AG09319 (cell line): ENCODE measurements around the gene XYLT1.

Source experiments
- DNase-seq: peaks from one replicate; pipeline ENCODE4 v3.0.0-alpha.2; 2010; ENCODE audit warnings: low read depth; ENCODE audit errors: extremely low read depth
- CTCF ChIP-seq: IDR thresholded peaks from 2 replicates; pipeline ENCODE4 v1.5.1; 2011; ENCODE audit warnings: low read depth, mild to moderate bottlenecking, inconsistent platforms, low read length, moderate library complexity

Gene XYLT1

GRCh38 chr16:17204644-17205043, 266.1 kb downstream of the XYLT1 start:
- no peak for TF ChIP-seq CTCF
- DNase-seq = no peak

GRCh38 chr16:17204206-17204605, 266.6 kb downstream of the XYLT1 start:
- no peak for DNase-seq
- TF ChIP-seq CTCF = no peak

- no peak for DNase-seq
- TF ChIP-seq CTCF = no peak
Measured at GRCh38 chr16:17203424-17203823, 267.3 kb downstream of the XYLT1 start.

GRCh38 chr16:17199135-17199534, 271.6 kb downstream of the XYLT1 start:
- no peak for TF ChIP-seq CTCF
- no peak for DNase-seq

GRCh38 chr16:17196526-17196925, 274.2 kb downstream of the XYLT1 start:
- no peak for TF ChIP-seq CTCF
- DNase-seq = no peak

- TF ChIP-seq CTCF = peak; percentile 75
- DNase-seq = no peak
Measured at GRCh38 chr16:17194190-17194780, 276.5 kb downstream of the XYLT1 start.

GRCh38 chr16:17193566-17194100, 277.1 kb downstream of the XYLT1 start:
- TF ChIP-seq CTCF = no peak
- DNase-seq = no peak
